NOMO-1 treated with dmso at 0.1 percent for 144 hours (cell line): Measurements from ENCODE around the gene PPFIA4.
"Not testable (repeated sequence)": the region's sequence is repeated elsewhere in the genome, so short reads cannot be mapped to it uniquely, and the experiment has no call there.

Experiments
- DNase-seq: peaks from one replicate; lab custom pipeline; 2025; ENCODE audit not compliant: unreplicated experiment; lab: John Stamatoyannopoulos, UW

Gene PPFIA4

DNA sequence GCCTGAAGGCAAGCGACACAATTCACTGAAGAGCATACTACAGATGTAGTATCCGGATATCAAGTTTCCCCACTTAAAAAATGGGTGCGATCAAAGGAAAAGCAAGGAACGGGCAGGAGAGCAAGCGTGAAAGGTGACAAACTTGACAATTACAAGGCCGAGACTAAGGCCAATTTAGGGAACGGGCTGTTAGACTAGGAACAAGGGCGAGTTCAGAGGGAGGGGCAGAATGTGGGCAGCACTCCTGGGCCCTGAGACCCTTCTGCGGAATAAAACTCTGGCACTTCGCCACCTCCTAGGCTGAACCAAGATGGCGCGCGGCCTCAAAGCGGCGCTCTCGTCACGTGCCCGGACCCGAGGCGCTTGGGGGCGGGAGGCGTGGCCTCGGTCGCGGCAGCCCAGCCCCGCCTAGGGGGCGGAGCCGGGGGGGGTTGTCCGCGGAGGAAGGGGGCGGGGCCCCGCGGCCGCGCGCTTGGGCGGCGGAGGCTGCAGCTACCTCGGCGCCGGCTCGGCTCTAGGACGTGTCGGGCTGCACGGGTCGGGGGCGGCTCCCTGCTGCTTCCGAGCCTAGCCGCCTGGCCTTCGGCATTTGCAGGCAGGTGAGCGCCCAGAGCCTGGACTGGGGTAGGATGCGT, at the start of gene PPFIA4:
TSS of gene PPFIA4 (plus strand) at position 461 of the 635 bp plus-strand sequence. CDS start 12,518 bp downstream, outside the sequence.
- peak; percentile 80 for DNase-seq

- DNase-seq: peak; percentile 36
These were observed 49.7 kb upstream of the PPFIA4 start for GRCh38 chr1:202976633-202977032.

- DNase-seq: no peak
These were observed 46.8 kb upstream of the PPFIA4 start for GRCh38 chr1:202979459-202979858.

DNA sequence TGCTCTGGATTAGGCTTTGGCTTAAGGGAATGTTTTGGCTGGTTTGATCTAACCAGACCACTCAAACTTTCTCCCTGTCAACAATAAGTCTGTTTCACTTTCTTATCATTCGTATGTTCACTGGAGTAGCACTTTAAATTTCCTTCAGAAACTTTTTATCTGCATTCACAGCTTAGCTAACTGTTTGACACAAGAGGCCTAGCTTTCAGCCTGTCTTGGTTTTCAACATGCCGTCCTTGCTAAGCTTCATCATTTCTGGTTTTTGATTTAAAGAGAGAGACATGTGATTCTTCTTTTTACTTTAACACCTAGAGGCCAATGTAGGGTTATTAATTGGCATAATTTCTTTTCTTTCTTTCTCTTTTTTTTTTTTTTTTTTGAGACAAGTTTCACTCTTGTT, 44.4 kb upstream of the PPFIA4 start:
- no peak for DNase-seq

DNA sequence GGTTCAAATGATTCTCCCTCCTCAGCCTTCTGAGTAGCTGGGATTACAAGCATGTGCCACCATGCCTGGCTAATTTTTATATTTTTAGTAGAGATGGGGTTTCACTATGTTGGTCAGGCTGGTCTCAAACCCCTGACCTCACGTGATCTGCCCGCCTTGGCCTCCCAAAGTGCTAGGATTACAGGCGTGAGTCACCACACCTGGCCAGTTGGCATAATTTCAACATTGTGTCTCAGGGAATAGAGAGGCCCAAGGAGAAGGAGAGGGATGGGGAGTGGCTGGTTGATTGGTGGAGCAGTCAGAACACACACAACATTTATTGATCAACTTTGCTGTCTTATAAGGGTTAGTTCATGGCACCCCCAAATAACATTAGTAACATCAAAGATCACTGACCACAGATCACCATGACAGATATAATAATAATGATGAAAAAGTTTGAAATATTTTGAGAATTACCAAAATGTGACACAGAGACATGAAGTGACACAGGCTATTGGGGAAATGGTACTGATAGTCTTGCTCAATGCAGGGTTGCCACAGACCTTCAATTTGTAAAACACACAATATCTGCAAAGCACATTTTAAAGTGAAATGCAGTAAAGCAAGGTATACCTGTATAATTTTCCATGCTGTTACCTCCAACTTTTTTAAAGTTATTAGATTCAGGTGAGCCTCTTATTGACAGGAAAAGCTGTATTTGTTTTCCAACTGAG, 43.4 kb upstream of the PPFIA4 start:
- DNase-seq: no peak

- peak; percentile 7 for DNase-seq
These were observed 40.2 kb upstream of the PPFIA4 start for GRCh38 chr1:202986120-202986519.

DNA sequence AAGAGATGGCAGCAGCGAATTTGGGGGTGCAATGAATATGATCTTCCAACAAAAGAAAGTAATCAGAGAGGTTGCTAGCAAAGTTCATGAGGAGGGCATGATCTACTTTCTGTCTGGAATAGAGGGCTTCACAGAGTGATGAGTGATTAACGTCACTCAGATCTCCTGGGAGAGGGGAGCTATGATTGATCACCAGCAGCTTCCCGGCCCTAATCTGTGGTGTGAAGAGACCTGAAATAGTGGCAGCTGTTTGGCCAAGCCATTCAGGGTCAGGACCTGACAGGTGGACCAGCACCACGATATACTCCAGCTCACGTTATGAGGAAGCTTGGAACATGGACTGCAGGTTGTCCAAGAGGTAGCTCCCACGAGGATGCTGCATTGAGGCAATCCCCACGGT, 39.0 kb upstream of the PPFIA4 start:
- DNase-seq: no peak

GRCh38 chr1:202987922-202988583, 38.2 kb upstream of the PPFIA4 start:
- DNase-seq: peak; percentile 42

DNA sequence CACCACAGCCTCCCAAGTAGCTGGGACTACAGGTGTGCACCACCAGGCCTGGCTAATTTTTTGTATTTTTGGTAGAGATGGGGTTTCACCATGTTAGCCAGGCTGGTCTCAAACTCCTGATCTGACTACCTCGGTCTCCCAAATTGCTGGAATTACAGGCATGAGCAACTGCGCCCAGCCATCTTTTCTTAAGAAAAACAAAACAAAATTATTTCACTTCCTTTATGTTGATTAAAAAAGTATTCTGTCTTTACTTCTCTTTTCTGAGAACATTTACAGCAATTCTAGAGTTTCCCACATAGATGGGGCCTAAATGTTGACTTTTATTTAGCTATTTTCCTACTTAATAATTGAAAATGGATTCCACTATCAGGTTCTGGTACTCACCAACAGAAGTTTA, 36.4 kb upstream of the PPFIA4 start:
- no peak for DNase-seq

DNA sequence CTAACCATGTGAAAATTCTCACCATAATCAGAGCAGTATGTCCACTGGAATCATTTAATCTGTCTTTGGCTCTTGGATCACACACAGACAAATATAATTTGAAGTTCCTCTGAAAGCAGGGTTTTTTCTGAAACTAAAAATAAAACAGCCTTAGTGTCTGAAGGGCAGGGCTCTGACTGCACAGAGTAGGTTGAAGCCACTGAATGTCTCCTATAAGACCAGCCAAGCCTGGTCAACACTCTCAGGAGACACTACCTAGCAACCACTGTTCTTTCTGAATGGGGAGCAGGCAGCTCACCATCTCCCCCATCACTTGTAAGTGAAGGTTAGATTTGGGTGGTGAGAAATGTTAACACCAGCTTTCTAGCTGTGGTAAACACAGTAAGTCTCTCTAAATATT, 35.2 kb upstream of the PPFIA4 start:
- no peak for DNase-seq

- DNase-seq: no peak
These were observed 31.5 kb upstream of the PPFIA4 start for GRCh38 chr1:202994756-202995155.

DNA sequence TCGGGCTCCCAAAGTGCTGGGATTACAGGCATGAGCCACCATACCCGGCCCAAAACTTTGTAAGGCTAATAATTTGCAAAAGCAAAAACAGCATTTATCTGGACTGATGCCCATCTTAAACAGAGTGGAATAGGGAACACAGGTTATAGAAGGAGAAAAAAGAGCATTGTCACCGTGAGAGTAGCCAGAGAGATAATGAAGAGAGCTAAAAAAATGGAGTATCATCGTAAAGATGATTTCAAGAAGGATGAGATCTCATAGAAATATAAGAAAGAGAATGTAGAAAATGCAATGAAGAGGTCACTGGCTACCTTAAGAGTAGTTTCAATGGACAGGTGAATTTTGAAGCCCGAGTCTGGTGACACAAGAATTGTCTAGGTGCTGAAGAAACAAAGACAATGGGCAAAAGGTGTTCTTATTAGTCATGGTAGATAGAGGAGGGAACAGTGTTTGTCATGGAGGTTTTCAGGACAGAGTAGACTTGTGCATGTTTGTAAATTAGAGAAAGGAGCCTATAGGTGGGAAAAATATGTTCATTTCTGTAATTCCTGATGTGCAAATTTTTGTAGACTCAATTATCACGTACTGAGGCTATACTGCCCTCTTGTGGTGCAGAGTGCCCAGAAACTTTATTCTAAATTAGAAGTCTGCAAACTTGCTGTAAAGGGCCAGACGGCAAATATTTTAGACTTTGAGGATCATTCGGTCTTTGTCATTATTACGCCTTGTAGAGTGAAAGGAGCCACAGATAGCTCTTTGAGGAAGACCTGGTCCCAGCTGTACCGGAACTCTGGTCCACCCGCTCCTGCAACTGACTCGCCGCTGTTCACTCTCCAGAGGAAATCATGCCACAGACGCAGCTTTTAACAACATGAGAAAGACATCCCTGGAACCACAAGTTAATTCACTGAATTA, 27.2 kb upstream of the PPFIA4 start:
- DNase-seq: peak; percentile 22

DNA sequence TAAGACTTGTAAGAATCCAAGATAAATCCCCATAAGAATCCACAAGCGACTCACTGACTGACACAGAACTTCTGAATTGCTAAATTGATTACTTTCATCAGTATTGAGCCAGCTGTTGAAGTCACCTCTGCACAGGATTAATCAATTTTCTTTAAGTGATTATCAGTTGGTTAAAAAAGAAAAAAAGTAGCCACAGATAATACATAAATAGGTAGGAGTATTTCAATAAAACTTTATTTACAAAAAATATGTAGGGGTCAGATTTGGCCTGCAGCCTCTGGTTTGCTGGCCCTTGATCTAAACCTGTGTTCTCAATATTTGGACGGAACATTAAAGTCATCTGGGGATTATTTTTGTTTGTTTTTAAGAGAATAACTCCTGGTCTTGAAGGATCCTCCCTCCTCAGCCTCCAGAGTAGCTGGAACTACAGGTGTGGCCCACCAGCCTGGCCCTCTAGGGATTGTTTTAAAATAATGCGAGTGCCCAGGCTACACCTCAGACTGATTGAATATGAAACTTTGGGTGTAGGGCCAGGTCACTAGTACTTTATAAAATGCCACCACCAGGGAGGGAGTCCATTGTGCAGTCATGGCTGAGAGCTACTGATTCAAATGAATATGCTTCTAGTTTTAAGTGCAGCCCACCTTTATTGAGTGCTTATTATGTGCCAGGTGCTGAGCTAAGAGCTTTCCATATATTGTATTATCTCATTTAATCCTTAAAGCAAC, 25.9 kb upstream of the PPFIA4 start:
- no peak for DNase-seq

GRCh38 chr1:203001986-203002385, 24.3 kb upstream of the PPFIA4 start:
- no peak for DNase-seq

DNA sequence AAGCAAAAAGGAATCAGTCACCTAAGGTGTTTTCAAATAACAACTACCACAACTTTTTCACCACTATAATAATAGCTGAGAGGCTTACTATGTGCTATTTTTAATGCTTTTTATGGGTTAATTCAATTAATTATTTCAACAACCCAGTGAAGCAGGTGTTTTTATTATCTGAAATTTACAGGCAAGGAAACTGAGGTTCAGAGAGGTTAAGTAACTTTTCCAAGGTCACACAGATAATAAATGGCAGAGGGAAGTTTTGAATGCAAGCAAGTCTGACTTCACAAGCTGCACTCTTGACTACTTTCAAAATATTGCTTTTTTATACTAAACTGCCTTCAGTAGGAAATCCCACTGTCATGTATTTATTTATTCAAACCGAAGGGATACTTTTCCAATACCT, 23.3 kb upstream of the PPFIA4 start:
- no peak for DNase-seq

DNA sequence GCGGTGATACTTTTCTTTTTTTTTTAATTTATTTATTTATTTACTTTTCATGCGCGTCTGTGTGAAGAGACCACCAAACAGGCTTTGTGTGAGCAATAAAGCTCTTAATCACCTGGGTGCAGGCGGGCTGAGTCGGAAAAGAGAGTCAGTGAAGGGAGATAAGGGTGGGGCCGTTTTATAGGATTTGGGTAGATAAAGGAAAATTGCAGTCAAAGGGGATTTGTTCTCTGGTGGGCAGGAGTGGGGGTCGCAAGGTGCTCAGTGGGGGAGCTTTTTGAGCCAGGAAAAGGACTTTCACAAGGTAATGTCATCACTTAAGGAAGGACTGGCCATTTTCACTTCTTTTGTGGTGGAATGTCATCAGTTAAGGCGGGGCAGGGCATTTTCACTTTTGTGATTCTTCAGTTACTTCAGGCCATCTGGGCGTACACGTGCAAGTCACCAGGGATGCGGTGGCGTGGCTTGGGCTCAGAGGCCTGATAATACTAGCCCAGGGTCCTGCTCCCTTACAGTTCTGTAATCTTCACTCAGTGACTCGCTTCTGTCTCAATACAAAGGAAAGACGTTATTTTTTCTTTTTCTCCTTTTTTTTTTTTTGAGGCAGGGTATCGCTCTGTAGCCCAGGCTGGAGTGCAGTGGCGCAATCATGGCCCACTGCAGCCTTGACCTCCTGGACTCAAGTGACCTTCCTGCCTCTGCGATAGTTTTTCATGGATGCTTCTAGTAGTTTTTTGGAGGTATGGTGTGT, 20.7 kb upstream of the PPFIA4 start:
- DNase-seq: not testable (repeated sequence)

- DNase-seq: peak; percentile 88
These were observed 19.1 kb upstream of the PPFIA4 start, which contains the start of gene TMEM183A for GRCh38 chr1:203006948-203007871. TSS of gene TMEM183A (plus strand) at chr1:203007374. CDS start at chr1:203007466, 92 bp downstream.

DNA sequence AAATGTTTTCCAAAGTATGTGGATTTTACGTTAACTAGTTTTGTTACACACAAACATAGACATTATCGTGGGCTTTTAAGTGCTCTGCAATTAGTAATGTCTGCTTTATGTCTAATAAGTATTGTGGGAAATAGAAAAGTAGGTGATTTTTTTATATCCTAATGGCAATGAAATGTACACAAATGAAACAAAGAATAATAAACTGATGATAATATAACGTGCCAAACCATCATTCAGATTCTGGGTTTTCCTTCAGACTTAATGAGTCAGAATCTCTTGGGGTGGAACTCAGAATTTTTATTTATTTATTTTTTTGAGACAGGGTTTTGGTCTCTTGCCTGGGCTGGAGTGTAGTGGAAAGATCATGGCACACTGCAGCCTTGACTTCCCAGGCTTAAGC, 17.1 kb upstream of the PPFIA4 start:
- DNase-seq: no peak

- no peak for DNase-seq
These were observed 14.7 kb upstream of the PPFIA4 start for GRCh38 chr1:203011582-203011981.
